Transverse colon (tissue), 3 donors: ENCODE results near the gene VMP1.
A peak's percentile ranks its signal among the peaks of the same experiment; 100 is the strongest.

Source experiments
- POLR2A ChIP-seq: fragments of 450-650 bp; IDR thresholded peaks from one replicate; pipeline ENCODE4 v1.6.1; 2016; ENCODE audit warnings: antibody characterized with exemption, mild to moderate bottlenecking, moderate library complexity
- TF ChIP-seq, protein P1 (sequence below), 5 experiments: fragments of 200-600 bp in 3 of 5; fragments of 450-650 bp in 2 of 5; sonication (generic) in 3 of 5; IDR thresholded peaks; 1 replicate in 2 of 5; 2 replicates in 3 of 5; pipeline ENCODE4 v1.5.1; 2016 to 2017; ENCODE audit warnings: antibody characterized with exemption in 5 of 5, inconsistent platforms in 3 of 5, mild to moderate bottlenecking in 2 of 5, moderate library complexity in 1 of 5

DNA sequence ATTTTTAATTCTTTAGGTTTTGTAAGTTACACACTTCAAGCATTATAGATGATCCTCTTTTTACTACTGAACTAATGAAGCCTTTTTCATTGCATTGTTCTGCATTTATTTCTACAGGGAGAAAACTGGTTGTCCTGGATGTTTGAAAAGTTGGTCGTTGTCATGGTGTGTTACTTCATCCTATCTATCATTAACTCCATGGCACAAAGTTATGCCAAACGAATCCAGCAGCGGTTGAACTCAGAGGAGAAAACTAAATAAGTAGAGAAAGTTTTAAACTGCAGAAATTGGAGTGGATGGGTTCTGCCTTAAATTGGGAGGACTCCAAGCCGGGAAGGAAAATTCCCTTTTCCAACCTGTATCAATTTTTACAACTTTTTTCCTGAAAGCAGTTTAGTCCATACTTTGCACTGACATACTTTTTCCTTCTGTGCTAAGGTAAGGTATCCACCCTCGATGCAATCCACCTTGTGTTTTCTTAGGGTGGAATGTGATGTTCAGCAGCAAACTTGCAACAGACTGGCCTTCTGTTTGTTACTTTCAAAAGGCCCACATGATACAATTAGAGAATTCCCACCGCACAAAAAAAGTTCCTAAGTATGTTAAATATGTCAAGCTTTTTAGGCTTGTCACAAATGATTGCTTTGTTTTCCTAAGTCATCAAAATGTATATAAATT is 132.3 kb downstream of the VMP1 start:
- TF ChIP-seq POLR2A = peak; percentile 21
- TF ChIP-seq, protein P1, sequence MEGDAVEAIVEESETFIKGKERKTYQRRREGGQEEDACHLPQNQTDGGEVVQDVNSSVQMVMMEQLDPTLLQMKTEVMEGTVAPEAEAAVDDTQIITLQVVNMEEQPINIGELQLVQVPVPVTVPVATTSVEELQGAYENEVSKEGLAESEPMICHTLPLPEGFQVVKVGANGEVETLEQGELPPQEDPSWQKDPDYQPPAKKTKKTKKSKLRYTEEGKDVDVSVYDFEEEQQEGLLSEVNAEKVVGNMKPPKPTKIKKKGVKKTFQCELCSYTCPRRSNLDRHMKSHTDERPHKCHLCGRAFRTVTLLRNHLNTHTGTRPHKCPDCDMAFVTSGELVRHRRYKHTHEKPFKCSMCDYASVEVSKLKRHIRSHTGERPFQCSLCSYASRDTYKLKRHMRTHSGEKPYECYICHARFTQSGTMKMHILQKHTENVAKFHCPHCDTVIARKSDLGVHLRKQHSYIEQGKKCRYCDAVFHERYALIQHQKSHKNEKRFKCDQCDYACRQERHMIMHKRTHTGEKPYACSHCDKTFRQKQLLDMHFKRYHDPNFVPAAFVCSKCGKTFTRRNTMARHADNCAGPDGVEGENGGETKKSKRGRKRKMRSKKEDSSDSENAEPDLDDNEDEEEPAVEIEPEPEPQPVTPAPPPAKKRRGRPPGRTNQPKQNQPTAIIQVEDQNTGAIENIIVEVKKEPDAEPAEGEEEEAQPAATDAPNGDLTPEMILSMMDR (IDR thresholded peaks at IDR 0.05) = no peak
